Smooth muscle cell of the brain vasculature (primary cell): ENCODE results near the gene COBL.

ENCODE experiments used
- DNase-seq: peaks from one replicate; pipeline ENCODE4 v3.0.0-alpha.2; 2012; ENCODE audit warnings: low read depth, low spot score

The COBL gene

DNA sequence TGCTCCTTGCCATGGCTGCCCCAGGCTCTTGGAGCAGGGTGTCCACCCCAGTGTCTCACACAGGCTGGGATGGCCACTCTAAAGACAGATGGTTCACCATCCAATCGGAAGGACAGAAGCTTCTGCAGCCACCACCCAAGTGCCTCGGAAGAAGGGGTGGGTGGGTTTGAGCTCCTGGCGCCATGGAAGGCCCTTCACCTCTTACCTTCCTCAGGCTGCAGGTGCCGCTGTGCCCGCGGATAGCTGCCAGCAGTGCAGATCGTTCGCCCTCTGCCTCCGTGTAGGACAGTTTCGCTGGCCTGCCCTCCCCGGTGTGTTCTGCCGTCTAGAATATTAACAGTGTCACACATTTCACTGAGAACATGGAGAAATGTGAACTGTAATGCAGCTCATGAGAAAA lies 290.3 kb downstream of the COBL start:
- DNase-seq, result no peak

DNA sequence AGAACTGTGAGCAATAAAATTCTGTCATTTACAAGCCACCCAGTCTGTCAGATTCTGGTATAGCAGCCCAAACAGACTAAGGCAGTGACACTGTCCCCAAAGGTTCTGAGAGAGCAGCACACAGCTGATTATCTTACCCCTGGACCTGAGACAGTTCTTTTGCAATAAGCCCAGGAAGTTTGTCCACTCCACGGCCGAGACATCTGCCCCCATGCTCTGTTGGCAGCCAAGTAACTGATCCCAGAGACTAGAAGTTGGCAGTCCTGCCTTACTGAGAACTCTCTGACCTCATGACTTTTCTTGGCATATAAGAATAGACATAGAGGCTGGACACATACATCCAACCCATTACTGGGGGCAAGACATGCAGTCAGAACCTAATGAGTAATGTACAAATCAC lies 290.9 kb downstream of the COBL start:
- no peak for DNase-seq

DNA sequence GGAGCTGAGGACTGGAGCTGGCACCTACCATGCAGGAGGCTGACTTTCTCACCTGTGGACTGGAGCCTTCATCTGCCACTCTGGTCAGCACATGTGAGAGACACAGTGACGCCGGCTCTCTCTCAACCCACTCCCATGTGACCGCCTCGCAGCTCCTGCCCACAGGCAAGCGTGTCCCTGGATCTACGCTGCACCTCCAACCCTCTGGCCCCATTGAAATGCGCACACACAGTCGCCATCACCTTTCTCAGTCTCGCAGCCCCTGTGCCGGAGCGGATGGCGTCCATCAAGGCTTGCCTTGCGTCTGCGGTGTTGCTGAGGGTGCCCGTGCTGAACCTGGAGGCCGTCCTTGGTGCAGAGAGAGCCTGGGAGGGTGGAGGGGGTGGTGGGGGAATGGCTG lies 291.7 kb downstream of the COBL start:
- DNase-seq, result no peak

DNA sequence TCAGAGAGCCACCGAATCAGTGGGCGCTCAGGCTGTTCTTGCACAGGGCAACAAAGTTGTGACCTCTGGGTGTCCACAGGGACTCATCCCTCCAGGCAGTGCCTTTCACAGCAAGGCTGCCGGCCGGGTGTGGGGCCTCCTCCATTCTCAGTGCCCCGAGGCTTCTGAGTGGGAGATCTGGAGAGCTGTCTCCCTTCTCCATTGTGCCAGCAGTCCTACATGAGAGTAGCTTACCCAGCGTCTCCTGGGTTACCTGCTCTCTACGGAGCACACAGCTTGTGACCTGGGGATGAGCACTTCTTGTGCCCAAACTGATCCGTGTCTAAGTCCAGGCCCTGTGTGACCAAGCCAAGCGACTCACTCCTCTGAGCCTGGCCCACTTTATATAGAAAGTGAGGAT lies 293.1 kb downstream of the COBL start:
- DNase-seq, result no peak

DNA sequence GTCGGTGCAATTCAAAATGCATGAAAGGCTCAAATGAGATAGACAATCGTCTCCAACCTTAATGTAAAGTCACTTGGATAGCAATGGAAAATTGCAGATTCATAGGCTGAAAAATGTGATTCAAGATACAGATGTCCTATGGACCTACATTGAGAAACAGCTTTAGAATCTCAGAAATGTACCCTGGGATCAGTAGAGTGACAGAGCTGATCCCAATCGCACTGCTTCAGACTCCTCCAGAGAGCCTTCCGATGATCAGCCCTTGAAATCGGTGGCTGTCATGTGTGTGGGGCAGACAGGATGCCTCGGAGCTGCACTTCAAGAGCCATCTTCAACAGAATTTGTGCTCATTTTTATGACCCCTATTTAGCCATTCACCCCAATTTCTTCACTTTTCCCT lies 293.8 kb downstream of the COBL start:
- no peak for DNase-seq

DNA sequence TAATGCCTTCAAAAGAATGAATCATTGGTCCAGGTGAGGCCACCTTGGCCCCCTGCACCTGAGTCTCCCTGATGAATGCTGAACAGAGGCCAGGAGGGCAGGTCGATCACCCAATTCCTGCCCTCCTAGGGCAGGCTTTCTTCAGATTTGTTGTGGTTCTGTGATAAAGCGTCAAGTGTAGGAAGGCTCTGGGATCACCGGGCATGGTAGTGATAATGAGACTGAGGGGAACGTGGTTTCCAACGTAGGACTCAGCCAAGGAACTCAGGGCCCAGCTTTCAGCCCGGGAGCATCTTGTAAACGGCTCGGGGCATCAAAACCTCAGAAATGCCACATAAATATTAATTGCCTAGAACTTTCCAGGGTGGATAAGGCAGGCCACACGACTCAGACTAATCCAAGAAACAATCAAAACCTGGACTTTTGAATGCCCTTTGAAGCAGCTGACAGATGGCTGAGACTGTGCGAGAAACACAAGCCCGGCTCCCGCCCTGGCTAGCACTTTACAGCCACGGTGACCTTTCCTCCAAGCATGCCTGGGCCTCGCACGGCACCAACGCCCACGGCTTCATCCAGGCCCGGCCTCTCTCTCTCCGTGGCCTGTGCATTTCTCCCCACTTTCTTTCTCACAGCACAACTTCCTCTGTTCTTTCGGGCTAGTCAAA lies 294.6 kb downstream of the COBL start:
- no peak for DNase-seq

DNA sequence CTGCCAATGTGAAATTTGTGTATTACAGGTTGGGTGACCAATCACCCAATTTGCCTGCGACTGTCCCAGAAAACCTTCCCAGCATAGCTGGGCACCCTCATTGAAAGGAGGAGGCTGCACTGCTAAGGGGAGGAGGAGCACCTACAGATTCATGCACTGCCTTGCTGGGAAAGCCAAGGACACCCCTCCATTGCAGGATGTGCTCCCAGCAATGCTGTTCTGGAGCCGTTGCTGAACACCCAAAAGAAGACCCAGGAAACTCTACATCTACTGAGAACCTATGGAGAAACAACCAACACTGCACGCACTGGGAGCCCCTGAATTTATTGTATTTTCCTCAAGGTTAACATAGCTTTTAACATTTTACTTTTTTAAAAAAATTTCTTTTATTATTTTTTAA lies 295.7 kb downstream of the COBL start:
- DNase-seq, result no peak

DNA sequence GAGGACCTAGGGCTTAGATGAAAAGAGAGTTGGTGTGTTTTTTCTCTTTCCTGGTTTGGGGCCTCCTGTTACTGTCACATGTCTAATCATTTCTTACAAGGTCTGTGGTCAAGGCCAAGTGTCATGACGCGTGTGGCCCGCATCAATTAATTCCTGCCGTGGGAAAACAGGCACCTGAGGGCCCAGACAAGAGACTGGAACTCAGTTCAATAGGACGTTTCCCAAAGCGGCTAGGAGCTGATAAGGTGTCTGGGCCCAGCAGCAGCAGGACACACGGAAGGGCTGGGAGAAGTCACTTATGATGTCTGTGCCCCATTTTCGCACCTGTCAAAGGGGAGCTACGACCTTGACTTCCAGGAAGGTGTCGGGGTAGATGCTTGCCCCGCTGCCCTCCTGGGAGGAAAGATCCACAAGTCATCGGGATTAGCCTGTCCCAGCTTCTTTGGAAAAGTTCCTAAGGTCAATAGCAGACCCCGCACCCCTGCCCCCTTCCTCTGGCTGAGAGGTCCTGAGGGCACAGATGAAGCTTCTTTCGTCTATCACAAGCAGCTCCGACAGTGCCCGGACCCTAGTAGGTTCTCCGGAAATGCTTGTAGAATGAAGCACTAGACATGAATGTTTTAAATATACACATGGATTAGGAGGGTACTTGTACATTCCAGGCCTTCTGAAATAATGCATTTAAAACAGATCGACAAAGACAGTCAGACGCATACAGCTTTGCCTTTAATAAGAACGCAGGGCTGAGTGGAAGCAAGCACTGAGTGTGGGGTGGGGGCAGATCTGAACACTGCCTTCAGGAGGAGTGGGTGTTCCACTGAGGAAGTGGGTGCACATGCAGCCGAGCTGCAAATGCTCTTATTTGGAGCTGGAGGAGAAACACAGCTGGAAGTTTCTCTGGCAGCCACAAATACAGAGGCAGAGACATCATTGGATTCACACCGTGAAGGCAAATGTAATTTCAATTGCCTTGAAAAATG lies 296.4 kb downstream of the COBL start:
- DNase-seq, result no peak

DNA sequence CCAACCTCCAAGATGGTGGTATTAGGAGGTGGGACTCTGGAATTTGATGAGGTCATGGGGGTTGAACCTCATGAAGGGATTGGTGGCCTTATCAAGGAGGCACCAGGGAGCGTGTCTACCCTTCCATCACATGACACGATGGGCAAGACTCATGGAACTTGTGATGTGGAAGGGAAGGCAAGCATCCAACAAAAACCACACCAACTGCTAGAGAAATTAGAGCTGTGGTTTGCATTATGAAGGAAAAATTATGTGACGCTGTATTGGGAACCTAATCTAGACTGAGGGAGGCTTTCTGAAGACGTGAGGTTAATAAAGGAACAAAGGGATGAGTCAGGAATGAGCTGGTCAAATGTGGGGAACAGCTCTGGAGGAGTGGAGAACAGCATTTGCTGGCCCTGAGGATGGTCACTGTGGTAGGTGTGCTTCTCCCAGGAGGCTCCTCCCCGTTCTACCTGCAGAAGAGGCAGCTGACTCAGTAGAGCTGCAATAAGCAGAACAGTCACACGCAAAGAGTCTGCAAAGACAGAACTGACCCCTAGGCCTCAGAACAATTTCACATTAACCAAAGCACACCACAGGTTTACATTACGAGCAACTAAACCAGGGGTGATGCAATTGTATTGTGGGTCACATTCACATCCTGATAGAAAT lies 297.3 kb downstream of the COBL start:
- no peak for DNase-seq

DNA sequence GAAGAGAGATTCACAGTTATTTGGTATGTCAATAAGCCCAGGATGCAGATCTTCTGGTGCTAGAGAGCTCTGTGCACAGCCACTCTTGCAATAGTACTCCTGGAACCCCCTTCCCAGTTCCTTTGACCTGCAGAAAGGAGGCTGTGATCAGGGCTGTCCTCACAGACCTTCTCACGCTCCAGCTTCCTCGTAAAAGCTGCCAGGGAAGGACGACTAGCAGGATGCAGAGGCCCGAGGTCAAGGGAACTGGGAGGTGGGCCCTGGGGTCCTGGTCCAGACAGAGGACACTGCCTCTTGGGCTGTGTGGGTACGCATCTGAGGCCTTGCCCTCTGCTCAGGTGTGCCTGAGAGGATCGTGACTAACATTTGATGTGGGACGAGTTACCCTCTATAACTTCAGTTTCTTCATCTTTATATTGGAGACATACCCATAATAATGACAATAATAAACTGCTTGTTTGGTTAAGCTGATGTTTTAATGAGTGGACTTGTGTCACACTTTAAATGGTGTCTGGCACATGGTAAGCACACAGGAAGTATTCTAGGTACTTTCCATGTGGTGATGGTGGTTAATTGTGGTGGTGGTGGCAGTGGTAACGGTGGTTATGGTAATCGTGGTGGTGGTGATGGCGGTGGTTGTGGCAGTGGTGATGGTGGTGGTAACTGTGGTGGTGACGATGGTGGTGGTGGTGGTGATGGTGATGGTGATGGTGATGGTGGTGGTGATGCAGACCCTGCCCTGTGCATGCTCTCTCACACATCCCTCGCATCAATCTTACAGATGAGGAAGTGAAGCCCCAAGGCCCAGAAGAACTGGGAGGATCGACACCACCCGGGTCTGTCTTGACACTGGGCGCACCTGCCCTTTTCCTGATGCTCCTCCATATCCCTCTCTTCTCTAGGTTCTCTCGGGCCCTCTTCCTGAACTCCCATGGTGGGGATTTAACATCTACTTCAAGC lies 298.8 kb downstream of the COBL start:
- DNase-seq, result no peak

DNA sequence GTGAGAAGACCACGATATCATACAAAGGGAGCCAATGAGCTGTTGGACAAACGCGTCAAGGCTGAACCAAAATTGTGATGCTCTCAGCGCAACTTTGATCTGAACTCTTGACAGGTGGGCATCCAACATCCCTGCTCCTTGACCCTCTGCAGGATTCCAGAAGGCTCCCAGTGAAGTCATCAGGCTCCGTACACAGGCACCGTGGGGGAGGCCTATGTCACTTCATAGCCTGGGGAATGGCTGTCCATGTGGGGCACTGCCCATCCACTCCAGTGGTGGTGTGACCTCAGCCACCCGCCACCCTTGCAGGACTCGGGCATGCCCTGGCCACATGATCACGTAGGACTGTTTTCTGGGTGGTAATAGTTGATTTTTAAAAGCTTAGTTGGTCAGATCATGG lies 300.1 kb downstream of the COBL start:
- no peak for DNase-seq

DNA sequence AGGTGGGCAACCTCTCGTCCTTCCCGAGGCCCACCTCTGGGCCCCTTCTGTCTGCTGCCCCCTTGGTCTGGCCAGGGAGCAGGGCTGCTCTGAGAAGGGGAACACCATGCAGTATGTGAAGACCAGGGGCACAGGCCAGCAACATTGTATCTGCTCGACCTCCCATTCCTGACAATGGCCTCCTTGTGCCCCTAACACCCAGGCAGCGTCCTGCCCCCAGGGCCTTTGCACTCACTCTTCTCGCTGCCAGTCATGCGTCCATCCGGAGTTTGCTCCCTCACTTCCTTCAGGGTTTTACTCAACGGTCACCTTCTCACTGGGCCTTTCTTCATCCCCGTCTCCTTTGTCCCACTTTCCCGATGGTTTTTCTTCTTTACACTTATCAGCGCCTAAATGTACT lies 301.0 kb downstream of the COBL start:
- no peak for DNase-seq

DNA sequence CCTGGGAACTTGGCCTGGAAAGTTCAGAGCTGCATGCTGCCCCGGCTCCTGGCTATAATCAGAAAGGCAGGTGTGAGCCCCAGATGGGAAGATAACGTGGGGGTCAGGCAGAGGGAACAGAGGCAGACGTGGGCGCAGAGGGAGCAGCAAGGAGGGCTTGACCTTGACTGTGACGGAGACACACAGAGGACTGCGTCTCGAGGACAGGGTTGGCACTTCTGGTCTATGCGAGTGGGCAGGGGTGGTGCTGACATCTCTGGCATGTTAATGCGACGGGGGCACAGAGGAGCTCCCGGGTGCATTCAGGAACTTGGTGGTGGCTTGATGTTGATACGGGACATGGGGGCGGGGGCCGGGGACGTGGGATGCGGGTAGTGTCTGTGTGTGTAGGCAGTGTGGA lies 301.8 kb downstream of the COBL start:
- DNase-seq, result no peak

DNA sequence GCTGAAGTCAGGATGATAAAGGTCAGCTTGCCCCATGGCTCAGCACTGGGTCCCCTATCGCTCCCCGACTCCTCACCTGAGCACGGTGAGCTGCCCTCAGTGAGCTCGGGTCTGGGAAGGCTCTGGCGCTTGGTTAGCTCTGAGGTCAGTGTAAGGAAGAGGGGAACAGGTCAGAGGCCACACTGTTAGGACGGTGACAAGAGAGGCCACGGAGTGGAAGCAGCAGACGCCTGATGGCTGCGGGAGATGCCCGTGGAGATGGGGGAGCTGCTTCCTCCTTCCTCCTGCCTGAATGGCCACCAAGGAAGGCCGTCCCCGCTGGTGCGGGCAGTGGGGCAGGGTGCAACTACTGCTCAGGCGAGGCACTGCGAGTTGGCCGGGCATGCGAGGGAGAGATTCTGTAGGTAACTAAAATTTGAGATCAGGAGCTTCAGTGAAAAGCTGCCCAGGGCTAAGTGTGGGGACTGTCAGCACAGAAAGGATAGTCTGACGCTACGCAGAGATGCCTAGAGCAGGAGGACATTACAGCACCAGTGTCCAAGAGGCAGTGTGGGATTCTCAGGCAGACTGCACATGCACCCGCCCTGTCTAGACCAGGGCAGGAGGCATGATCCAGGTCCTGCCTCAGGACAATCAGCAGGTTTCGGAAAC lies 302.6 kb downstream of the COBL start:
- no peak for DNase-seq

DNA sequence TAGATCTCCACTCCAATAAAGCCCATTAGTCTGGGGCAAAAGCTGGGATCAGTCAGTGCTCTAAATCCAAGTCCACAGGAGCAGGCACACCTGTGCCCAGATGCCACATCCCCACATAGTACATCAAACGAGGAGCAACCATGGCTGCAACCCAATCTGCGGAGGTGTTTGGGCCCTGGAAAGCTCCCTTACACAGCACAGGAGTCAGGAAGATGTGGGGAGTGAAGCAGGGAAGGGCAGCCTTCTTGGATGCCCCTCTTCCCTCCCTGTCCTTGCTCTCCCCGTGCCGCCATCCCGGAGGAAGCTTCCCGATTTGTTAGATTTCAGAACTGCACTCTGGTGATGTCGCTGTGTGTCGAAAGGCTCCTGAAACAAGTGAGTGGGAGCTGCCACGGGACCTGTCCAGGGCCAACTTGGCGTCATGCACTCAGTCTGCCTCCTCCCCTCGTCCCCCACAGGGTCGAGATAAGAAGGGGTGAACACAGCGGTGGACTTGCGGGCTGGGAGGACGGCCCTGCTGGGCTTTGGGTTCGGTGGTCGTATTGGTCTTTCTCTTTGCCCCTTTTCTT lies 303.3 kb downstream of the COBL start:
- no peak for DNase-seq

DNA sequence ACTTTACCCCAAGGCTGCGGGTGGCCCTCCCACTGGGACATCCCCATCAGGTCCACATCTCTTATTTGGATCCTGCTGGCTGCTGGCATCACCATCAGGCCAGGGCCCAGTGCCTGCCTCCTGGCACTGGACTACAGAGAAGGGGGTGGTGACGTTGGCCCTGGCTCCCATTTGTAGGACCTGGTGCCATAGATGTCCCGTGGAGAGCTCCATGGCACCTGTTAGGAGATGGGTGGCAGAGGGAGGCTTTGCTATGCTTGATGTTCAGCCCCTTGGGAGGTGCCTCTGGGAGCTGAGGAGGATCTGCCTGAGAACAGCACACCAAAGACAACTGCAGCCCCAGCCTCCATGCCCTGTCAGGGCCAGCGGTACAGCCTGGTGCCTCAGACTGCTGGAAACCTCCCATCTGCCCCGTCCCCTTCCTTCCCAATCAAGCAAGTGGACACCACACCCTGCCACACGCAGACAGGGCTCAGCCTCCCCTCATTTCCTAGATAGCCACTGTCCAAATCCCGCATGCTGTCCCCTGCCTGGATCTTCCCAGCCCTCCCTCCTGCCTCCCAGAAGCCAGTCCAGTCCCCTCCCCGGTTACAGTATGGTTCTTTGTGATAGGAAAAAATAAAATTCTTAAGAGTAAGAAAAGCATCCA lies 303.9 kb downstream of the COBL start:
- no peak for DNase-seq

DNA sequence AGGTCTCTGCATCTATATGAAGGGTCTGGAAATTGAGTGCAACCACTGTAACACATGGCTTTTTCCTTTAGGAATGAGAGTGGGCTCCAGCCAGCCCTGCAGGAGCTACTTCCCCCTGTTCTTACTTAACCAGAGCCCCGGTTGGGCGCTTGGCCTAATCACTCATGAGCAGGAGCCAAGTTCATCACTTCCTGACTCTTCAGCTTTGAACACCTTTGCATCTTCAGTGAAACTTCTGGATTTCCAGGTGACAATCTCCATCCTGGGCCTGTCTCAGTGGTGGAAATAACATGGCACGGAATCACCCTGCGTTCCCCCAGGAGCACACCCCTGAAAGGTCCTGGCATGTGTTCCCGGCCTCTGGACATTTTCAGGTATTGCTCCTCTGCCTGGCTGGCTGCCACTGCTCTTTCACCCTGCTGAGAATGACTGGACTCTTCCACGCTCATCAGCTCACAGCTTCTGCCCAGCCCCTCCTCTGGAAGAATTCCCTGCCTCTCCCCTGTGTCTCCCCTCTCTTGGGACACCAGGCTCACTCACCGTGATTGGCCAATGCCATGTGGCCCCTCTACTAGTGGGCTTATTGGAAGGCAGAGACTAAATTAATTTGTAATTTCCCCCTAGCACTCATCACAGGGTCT lies 304.8 kb downstream of the COBL start:
- no peak for DNase-seq

DNA sequence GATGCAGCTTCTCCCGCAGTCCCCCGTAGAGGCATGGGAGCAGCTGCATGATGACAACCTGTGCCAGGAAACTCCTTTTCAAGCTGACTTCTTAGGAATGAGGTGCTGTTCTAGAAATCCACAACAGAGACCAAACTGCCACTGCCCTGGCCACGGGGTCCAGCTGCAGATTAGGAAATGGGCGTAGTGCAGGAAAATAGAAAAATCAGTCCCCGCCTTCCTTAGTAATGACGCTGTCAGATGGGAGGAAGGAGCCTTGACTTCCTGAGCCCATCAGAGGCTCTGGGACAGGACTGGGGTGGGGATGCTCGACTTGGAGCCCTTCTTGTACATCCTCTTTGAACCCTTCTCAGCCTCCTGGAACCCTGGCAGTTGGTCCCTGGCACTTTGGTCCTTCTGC lies 306.1 kb downstream of the COBL start:
- DNase-seq, result no peak

DNA sequence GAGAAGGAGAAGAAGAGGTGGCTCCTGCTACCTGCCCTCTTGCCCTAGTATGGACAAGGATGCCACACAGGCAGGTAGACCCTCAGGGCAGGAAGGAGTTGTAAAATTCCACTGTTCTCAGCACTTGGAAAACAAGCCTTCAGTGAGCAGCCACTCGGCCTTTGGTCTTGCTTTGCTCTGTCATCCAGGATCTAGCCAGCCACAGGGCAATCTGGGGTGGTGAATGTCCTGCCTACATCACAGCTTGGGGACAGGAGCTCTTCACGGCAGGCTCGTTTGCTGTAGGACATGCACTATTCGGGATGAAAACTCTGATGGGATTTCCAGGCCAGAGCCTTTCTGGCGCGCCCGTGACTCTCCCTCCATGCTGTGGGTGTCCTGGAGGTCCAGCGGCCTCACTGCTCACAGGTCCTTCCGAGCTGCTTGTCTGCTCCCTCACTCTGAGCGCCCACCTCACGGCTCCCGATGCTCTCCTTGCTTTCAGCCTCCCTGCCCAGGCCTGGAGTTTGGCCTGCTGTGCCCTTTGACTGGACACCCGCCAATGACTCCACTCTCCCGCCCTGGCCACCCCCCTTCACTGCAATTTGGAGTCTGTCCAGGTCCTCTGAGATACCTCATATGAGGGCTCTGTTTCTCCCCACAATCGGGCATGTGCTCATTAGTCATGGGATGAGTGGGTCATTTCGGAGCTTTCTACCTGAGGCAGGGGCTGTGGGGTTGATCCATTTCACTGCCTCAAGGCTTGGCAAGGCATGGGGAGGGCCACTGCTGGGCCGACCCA lies 306.7 kb downstream of the COBL start:
- DNase-seq, result no peak
